ENCODE data around the gene CD24.
"Not testable (repeated sequence)": the region's sequence is repeated elsewhere in the genome, so short reads cannot be mapped to it uniquely, and the experiment has no call there.

The CD24 gene, protein sequence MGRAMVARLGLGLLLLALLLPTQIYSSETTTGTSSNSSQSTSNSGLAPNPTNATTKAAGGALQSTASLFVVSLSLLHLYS
- long read RNA-seq, transcript CD24-204 (3 exons, 2,513 nt): major isoform, 13 of 16 reads
- long read RNA-seq, partial matches to known transcripts: 0 of 16 reads
- long read RNA-seq, other reads (novel, unspliced or antisense): 0 of 16 reads

DNA sequence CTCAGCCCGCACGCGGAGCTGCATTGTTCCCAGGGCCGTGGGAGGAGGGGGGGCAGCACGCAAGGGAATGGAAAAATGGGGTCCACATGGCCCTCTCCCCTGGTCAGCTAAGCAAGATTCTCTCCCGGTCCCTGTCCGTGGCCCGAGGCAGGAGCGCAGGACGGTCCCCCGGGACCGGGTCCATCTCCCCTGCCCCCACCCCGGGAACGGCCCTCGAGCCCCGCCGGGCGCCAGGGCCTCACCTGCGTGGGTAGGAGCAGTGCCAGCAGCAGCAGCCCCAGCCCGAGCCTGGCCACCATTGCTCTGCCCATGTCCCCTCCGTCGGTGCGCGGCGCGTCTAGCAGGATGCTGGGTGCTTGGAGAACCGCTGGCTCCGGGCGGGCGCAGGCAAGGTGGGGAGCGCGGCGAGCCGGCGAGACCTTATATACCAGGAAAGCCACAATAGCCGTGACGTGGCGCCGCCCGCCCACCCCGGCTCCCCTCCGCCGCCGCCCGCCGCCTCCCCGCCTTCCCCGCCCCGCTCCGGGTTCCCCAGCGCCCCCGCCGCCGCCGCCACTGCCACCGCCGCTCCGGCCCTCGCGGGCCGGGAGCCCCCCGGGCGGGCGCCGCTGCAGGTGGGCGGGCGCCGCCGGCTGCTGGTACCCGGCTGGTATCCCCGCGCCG lies at the start of gene CD24:
Gene CD24 (minus strand): TSS at position 394 of the 663 bp plus-strand sequence. CDS start 83 bp downstream, at position 311.
- peaks cover 26% of the 10 kb centered on the region for H3K27me3 ChIP-seq (ENCODE audit: insufficient read depth, poor library complexity, severe bottlenecking)
- no peak for TF ChIP-seq POLR2AphosphoS5 (IDR thresholded peaks at IDR 0.05; ENCODE audit: low read depth)
- TF ChIP-seq, protein P1, sequence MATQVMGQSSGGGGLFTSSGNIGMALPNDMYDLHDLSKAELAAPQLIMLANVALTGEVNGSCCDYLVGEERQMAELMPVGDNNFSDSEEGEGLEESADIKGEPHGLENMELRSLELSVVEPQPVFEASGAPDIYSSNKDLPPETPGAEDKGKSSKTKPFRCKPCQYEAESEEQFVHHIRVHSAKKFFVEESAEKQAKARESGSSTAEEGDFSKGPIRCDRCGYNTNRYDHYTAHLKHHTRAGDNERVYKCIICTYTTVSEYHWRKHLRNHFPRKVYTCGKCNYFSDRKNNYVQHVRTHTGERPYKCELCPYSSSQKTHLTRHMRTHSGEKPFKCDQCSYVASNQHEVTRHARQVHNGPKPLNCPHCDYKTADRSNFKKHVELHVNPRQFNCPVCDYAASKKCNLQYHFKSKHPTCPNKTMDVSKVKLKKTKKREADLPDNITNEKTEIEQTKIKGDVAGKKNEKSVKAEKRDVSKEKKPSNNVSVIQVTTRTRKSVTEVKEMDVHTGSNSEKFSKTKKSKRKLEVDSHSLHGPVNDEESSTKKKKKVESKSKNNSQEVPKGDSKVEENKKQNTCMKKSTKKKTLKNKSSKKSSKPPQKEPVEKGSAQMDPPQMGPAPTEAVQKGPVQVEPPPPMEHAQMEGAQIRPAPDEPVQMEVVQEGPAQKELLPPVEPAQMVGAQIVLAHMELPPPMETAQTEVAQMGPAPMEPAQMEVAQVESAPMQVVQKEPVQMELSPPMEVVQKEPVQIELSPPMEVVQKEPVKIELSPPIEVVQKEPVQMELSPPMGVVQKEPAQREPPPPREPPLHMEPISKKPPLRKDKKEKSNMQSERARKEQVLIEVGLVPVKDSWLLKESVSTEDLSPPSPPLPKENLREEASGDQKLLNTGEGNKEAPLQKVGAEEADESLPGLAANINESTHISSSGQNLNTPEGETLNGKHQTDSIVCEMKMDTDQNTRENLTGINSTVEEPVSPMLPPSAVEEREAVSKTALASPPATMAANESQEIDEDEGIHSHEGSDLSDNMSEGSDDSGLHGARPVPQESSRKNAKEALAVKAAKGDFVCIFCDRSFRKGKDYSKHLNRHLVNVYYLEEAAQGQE (IDR thresholded peaks at IDR 0.05; ENCODE audit: insufficient replicate concordance, low read depth): no peak
- TF ChIP-seq GABPA (IDR thresholded peaks at IDR 0.05; ENCODE audit: low read depth): no peak
- TF ChIP-seq, protein P2, sequence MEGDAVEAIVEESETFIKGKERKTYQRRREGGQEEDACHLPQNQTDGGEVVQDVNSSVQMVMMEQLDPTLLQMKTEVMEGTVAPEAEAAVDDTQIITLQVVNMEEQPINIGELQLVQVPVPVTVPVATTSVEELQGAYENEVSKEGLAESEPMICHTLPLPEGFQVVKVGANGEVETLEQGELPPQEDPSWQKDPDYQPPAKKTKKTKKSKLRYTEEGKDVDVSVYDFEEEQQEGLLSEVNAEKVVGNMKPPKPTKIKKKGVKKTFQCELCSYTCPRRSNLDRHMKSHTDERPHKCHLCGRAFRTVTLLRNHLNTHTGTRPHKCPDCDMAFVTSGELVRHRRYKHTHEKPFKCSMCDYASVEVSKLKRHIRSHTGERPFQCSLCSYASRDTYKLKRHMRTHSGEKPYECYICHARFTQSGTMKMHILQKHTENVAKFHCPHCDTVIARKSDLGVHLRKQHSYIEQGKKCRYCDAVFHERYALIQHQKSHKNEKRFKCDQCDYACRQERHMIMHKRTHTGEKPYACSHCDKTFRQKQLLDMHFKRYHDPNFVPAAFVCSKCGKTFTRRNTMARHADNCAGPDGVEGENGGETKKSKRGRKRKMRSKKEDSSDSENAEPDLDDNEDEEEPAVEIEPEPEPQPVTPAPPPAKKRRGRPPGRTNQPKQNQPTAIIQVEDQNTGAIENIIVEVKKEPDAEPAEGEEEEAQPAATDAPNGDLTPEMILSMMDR (IDR thresholded peaks at IDR 0.05; ENCODE audit: insufficient read depth, low read length): no peak
- no peak for TF ChIP-seq SPI1 (IDR thresholded peaks at IDR 0.05; ENCODE audit: borderline replicate concordance, low read depth)
- peak within 1 kb of the TSS; percentile 74 for H3K27ac ChIP-seq (replicated peaks)
- peak in 1 of 2 experiments; percentile 41 for DNase-seq (ENCODE audit: low read depth in 1 of 2, low spot score in 1 of 2)
- peak within 1 kb of the TSS; percentile 70 for H3K4me3 ChIP-seq (replicated peaks; ENCODE audit: insufficient read depth, low read length)

GRCh38 chr6:107021446-107022185 lies 47.1 kb upstream of the CD24 start:
- TF ChIP-seq, protein P1 (IDR thresholded peaks at IDR 0.05; ENCODE audit: insufficient replicate concordance, low read depth): no peak
- TF ChIP-seq SPI1 (IDR thresholded peaks at IDR 0.05; ENCODE audit: borderline replicate concordance, low read depth): peak; percentile 5; the same call in 1 of the 2 replicates
- TF ChIP-seq POLR2AphosphoS5 (IDR thresholded peaks at IDR 0.05; ENCODE audit: low read depth): no peak
- H3K4me3 ChIP-seq (replicated peaks; ENCODE audit: insufficient read depth, low read length): no peak overlapping the region
- no peak for DNase-seq (ENCODE audit: low read depth in 1 of 2, low spot score in 1 of 2)
- H3K27ac ChIP-seq (replicated peaks): no peak overlapping the region
- H3K27me3 ChIP-seq (ENCODE audit: insufficient read depth, poor library complexity, severe bottlenecking): no peaks in the 10 kb centered on the region

- no peak overlapping the region for H3K27ac ChIP-seq (replicated peaks)
- H3K27me3 ChIP-seq (ENCODE audit: insufficient read depth, poor library complexity, severe bottlenecking): no peaks in the 10 kb centered on the region
- H3K4me3 ChIP-seq (replicated peaks; ENCODE audit: insufficient read depth, low read length): no peak overlapping the region
- DNase-seq (ENCODE audit: low read depth in 1 of 2, low spot score in 1 of 2): no peak
- TF ChIP-seq, protein P2 (IDR thresholded peaks at IDR 0.05; ENCODE audit: insufficient read depth, low read length): no peak
- TF ChIP-seq, protein P1 (IDR thresholded peaks at IDR 0.05; ENCODE audit: insufficient replicate concordance, low read depth): no peak
- no peak for TF ChIP-seq GABPA (IDR thresholded peaks at IDR 0.05; ENCODE audit: low read depth)
- TF ChIP-seq POLR2AphosphoS5 (IDR thresholded peaks at IDR 0.05; ENCODE audit: low read depth): no peak
- no peak for TF ChIP-seq SPI1 (IDR thresholded peaks at IDR 0.05; ENCODE audit: borderline replicate concordance, low read depth)
Observed at GRCh38 chr6:107020239-107020638, 45.7 kb upstream of the CD24 start.

DNA sequence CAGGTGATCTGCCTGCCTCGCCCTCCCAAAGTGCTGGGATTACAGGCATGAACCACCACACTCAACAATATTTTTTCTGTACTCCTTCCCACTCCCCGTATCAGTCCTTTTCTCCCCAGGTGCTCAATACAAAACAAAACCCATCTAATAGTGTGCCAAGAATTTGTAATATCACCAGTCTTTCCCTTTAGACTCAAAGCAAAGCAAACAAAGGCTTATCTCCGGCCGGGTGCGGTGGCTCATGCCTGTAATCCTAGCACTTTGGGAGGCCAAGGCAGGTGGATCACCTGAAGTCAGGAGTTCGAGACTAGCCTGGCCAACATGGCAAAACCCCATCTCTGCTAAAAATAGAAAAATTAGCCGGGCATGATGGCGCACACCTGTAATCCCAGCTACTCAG lies 45.1 kb upstream of the CD24 start:
- H3K27ac ChIP-seq (replicated peaks); DNase-seq (ENCODE audit: low read depth in 1 of 2, low spot score in 1 of 2); H3K4me3 ChIP-seq (replicated peaks; ENCODE audit: insufficient read depth, low read length); H3K27me3 ChIP-seq (ENCODE audit: insufficient read depth, poor library complexity, severe bottlenecking): not testable (repeated sequence)
